ENCODE measurements around the gene CHN1. TPM values are rescaled to one million over a fixed set of nuclear protein-coding genes. Genes with fewer than 3 reads are reported as not detected.

Gene CHN1
- polyA plus RNA-seq, 6 donors from 2014 or later: 0.31 to 0.78 TPM; not detected in 4

GRCh38 chr2:174785481-174785880 is 219.7 kb downstream of the CHN1 start:
- no peaks in the 10 kb centered on the region for H3K36me3 Mint-ChIP-seq
- H3K4me3 Mint-ChIP-seq: no peak overlapping the region
- no peaks in the 10 kb centered on the region for H3K9me3 Mint-ChIP-seq
- H3K27ac Mint-ChIP-seq: peak overlapping the region in 1 of 6 donors; percentile 24
- DNase-seq: no peak
- no peak for ATAC-seq (ENCODE audit: low read depth in 2 of 2)
- H3K4me1 Mint-ChIP-seq: peaks cover 0 to 7% (median 0%) of the 10 kb centered on the region in 3 donors
- H3K27me3 Mint-ChIP-seq: peaks cover 10 to 29% (median 23%) of the 10 kb centered on the region in 3 donors

- no peak overlapping the region for H3K27ac Mint-ChIP-seq
- H3K4me3 Mint-ChIP-seq: no peak overlapping the region
- peaks cover 0 to 7% (median 0%) of the 10 kb centered on the region in 3 donors for H3K4me1 Mint-ChIP-seq
- H3K36me3 Mint-ChIP-seq: no peaks in the 10 kb centered on the region
- DNase-seq: no peak
- H3K9me3 Mint-ChIP-seq: no peaks in the 10 kb centered on the region
- ATAC-seq (ENCODE audit: low read depth in 2 of 2): no peak
- H3K27me3 Mint-ChIP-seq: peaks cover 10 to 32% (median 23%) of the 10 kb centered on the region in 3 donors
These were observed 220.3 kb downstream of the CHN1 start for GRCh38 chr2:174784909-174785308.

GRCh38 chr2:174784316-174784715 is 220.9 kb downstream of the CHN1 start:
- Mint-ChIP-seq H3K4me1 (peaks cover 0 to 7% (median 0%) of the 10 kb centered on the region in 3 donors), H3K27me3 (peaks cover 10 to 34% (median 23%) of the 10 kb centered on the region in 3 donors), H3K27ac (no peak overlapping the region), H3K4me3 (no peak overlapping the region), H3K9me3 (no peaks in the 10 kb centered on the region), H3K36me3 (no peaks in the 10 kb centered on the region)
- DNase-seq (no peak), ATAC-seq (ENCODE audit: low read depth in 2 of 2) (no peak)

GRCh38 chr2:174781996-174782395 is 223.2 kb downstream of the CHN1 start:
- H3K4me3 Mint-ChIP-seq: no peak overlapping the region
- H3K9me3 Mint-ChIP-seq: no peaks in the 10 kb centered on the region
- no peak for DNase-seq
- H3K27ac Mint-ChIP-seq: peak overlapping the region in 1 of 6 donors; percentile 33
- H3K36me3 Mint-ChIP-seq: no peaks in the 10 kb centered on the region
- no peaks in the 10 kb centered on the region for H3K4me1 Mint-ChIP-seq
- H3K27me3 Mint-ChIP-seq: peaks cover 16 to 56% (median 41%) of the 10 kb centered on the region in 3 donors
- ATAC-seq (ENCODE audit: low read depth in 2 of 2): no peak

GRCh38 chr2:174781298-174781697 is 223.9 kb downstream of the CHN1 start:
- H3K36me3 Mint-ChIP-seq: no peaks in the 10 kb centered on the region
- DNase-seq: no peak
- H3K27ac Mint-ChIP-seq: peak overlapping the region in 1 of 6 donors; percentile 48
- H3K4me1 Mint-ChIP-seq: no peaks in the 10 kb centered on the region
- ATAC-seq (ENCODE audit: low read depth in 2 of 2): no peak
- H3K27me3 Mint-ChIP-seq: peaks cover 16 to 56% (median 41%) of the 10 kb centered on the region in 3 donors
- no peaks in the 10 kb centered on the region for H3K9me3 Mint-ChIP-seq
- H3K4me3 Mint-ChIP-seq: no peak overlapping the region

- no peak overlapping the region for H3K4me3 Mint-ChIP-seq
- H3K9me3 Mint-ChIP-seq: no peaks in the 10 kb centered on the region
- H3K4me1 Mint-ChIP-seq: peaks cover 0 to 4% (median 3%) of the 10 kb centered on the region in 3 donors
- no peaks in the 10 kb centered on the region for H3K36me3 Mint-ChIP-seq
- peaks cover 16 to 54% (median 40%) of the 10 kb centered on the region in 3 donors for H3K27me3 Mint-ChIP-seq
- DNase-seq (no peak), ATAC-seq (ENCODE audit: low read depth in 2 of 2) (no peak)
- no peak overlapping the region for H3K27ac Mint-ChIP-seq
These were observed 224.3 kb downstream of the CHN1 start for GRCh38 chr2:174780856-174781255.

- DNase-seq (no peak), ATAC-seq (ENCODE audit: low read depth in 2 of 2) (no peak)
- Mint-ChIP-seq H3K4me3 (no peak overlapping the region), H3K27ac (peak overlapping the region in 1 of 6 donors; percentile 75), H3K36me3 (no peaks in the 10 kb centered on the region), H3K9me3 (no peaks in the 10 kb centered on the region), H3K27me3 (peaks cover 12 to 49% (median 36%) of the 10 kb centered on the region in 3 donors), H3K4me1 (peaks cover 0 to 8% (median 3%) of the 10 kb centered on the region in 3 donors)
These were observed 224.9 kb downstream of the CHN1 start for GRCh38 chr2:174780191-174780840.

GRCh38 chr2:174779361-174779928 is 225.7 kb downstream of the CHN1 start:
- no peaks in the 10 kb centered on the region for H3K36me3 Mint-ChIP-seq
- peaks cover 0 to 8% (median 3%) of the 10 kb centered on the region in 3 donors for H3K4me1 Mint-ChIP-seq
- no peak overlapping the region for H3K27ac Mint-ChIP-seq
- no peaks in the 10 kb centered on the region for H3K9me3 Mint-ChIP-seq
- DNase-seq: no peak
- H3K27me3 Mint-ChIP-seq: peaks cover 12 to 42% (median 36%) of the 10 kb centered on the region in 3 donors
- no peak overlapping the region for H3K4me3 Mint-ChIP-seq
- no peak for ATAC-seq (ENCODE audit: low read depth in 2 of 2)

- no peak for DNase-seq
- Mint-ChIP-seq H3K9me3 (no peaks in the 10 kb centered on the region), H3K4me1 (peaks cover 0 to 8% (median 3%) of the 10 kb centered on the region in 3 donors), H3K4me3 (no peak overlapping the region), H3K36me3 (no peaks in the 10 kb centered on the region), H3K27ac (peak overlapping the region in 2 of 6 donors; percentile 9 to 58), H3K27me3 (peaks cover 7 to 39% (median 36%) of the 10 kb centered on the region in 3 donors)
- peak; percentile 13 to 43 for ATAC-seq (ENCODE audit: low read depth in 2 of 2)
These were observed 226.8 kb downstream of the CHN1 start for GRCh38 chr2:174778085-174778981.

- DNase-seq (no peak), ATAC-seq (ENCODE audit: low read depth in 2 of 2) (no peak)
- no peak overlapping the region for H3K4me3 Mint-ChIP-seq
- no peaks in the 10 kb centered on the region for H3K9me3 Mint-ChIP-seq
- no peaks in the 10 kb centered on the region for H3K36me3 Mint-ChIP-seq
- peaks cover 0 to 8% (median 3%) of the 10 kb centered on the region in 3 donors for H3K4me1 Mint-ChIP-seq
- H3K27ac Mint-ChIP-seq: no peak overlapping the region
- H3K27me3 Mint-ChIP-seq: peaks cover 6 to 39% (median 32%) of the 10 kb centered on the region in 3 donors
These were observed 227.7 kb downstream of the CHN1 start for GRCh38 chr2:174777347-174778084.

GRCh38 chr2:174776675-174777074 is 228.5 kb downstream of the CHN1 start:
- peaks cover 0 to 8% (median 7%) of the 10 kb centered on the region in 3 donors for H3K4me1 Mint-ChIP-seq
- DNase-seq (no peak), ATAC-seq (ENCODE audit: low read depth in 2 of 2) (no peak)
- H3K9me3 Mint-ChIP-seq: no peaks in the 10 kb centered on the region
- H3K4me3 Mint-ChIP-seq: no peak overlapping the region
- H3K27ac Mint-ChIP-seq: no peak overlapping the region
- H3K36me3 Mint-ChIP-seq: no peaks in the 10 kb centered on the region
- peaks cover 6 to 39% (median 32%) of the 10 kb centered on the region in 3 donors for H3K27me3 Mint-ChIP-seq

GRCh38 chr2:174776223-174776622 is 229.0 kb downstream of the CHN1 start:
- H3K4me1 Mint-ChIP-seq: peaks cover 0 to 8% (median 7%) of the 10 kb centered on the region in 3 donors
- no peaks in the 10 kb centered on the region for H3K9me3 Mint-ChIP-seq
- H3K4me3 Mint-ChIP-seq: no peak overlapping the region
- ATAC-seq (ENCODE audit: low read depth in 2 of 2): no peak
- no peak for DNase-seq
- peaks cover 7 to 35% (median 27%) of the 10 kb centered on the region in 3 donors for H3K27me3 Mint-ChIP-seq
- no peaks in the 10 kb centered on the region for H3K36me3 Mint-ChIP-seq
- H3K27ac Mint-ChIP-seq: no peak overlapping the region

GRCh38 chr2:174775571-174775980 is 229.6 kb downstream of the CHN1 start:
- Mint-ChIP-seq H3K36me3 (no peaks in the 10 kb centered on the region), H3K27ac (peak overlapping the region in 1 of 6 donors; percentile 49), H3K9me3 (no peaks in the 10 kb centered on the region), H3K27me3 (peaks cover 10 to 28% (median 23%) of the 10 kb centered on the region in 3 donors), H3K4me3 (no peak overlapping the region), H3K4me1 (peaks cover 0 to 8% (median 7%) of the 10 kb centered on the region in 3 donors)
- DNase-seq: no peak
- peak in 1 of 2 donors; percentile 32 for ATAC-seq (ENCODE audit: low read depth in 2 of 2)
